Right ventricle myocardium superior (tissue), 1 donor: ENCODE results near the gene SLC38A10. TPM values are rescaled to one million over a fixed set of nuclear protein-coding genes. Genes with fewer than 3 reads are reported as not detected.

Source experiments
- ATAC-seq: fragments of 200-7000 bp; cut with Tn5 transposase; one replicate; pipeline ENCODE4 v1.9.1; 2020; ENCODE audit warnings: mild to moderate bottlenecking; ENCODE audit not compliant: poor library complexity
- DNase-seq: peaks from one replicate; pipeline ENCODE4 v3.0.0-alpha.2; 2020
- intact Hi-C: fragments of 100-400 bp; cut with DNase I; formaldehyde crosslinking; loops from one replicate; pipeline ENCODE4 v1.11.2; 2022
- total RNA-seq: library from RNA; stranded (reverse); fragmentation: NEBNext Ultra II Directional; extraction: Animal tissue kit (Norgen Biotek cat#: 25700); gene quantifications from one replicate; pipeline ENCODE4 v1.2.1, GENCODE V29; 2021
- donor health status: DM: no; HTN: yes; CAD: no; lungs with severe emphysema.

Gene SLC38A10
- total RNA-seq, 1 donor from 2014 or later: 41.3 TPM

- intact Hi-C loops: loop anchor here (2.0 to 10.0 kb wide), 2 partner anchors 98 to 256 kb away; no protein-coding TSS in a partner anchor
- ATAC-seq: no peak
- no peak for DNase-seq
Measured at GRCh38 chr17:81240761-81241160, 54.3 kb downstream of the SLC38A10 start.

- intact Hi-C loops: loop anchor here (2.0 to 10.0 kb wide), 2 partner anchors 97 to 255 kb away; no protein-coding TSS in a partner anchor
- DNase-seq (no peak), ATAC-seq (no peak)
Measured at GRCh38 chr17:81239714-81240555, 55.2 kb downstream of the SLC38A10 start.

GRCh38 chr17:81238815-81239713, 56.0 kb downstream of the SLC38A10 start, which contains the start of the genes NDUFAF8 and TEPSIN:
TSS of gene NDUFAF8 (plus strand) at chr17:81239318. CDS start at chr17:81239364, 46 bp downstream.
TSS of gene TEPSIN (minus strand) at chr17:81239055. CDS start at chr17:81239033, 22 bp downstream.
- ATAC-seq (peak; percentile 97), DNase-seq (peak; percentile 98)
- intact Hi-C loops: no loop called here

- no peak for ATAC-seq
- DNase-seq: no peak
- intact Hi-C loops: no loop called here
Measured at GRCh38 chr17:81238490-81238814, 56.7 kb downstream of the SLC38A10 start.

- intact Hi-C loops: no loop called here
- peak; percentile 34 for DNase-seq
- no peak for ATAC-seq
Measured at GRCh38 chr17:81237591-81238489, 57.3 kb downstream of the SLC38A10 start.

GRCh38 chr17:81236784-81237183, 58.3 kb downstream of the SLC38A10 start:
- ATAC-seq: no peak
- DNase-seq: no peak
- intact Hi-C loops: no loop called here

GRCh38 chr17:81235822-81236740, 59.0 kb downstream of the SLC38A10 start:
- DNase-seq: no peak
- ATAC-seq: no peak
- intact Hi-C loops: no loop called here

GRCh38 chr17:81234940-81235821, 59.9 kb downstream of the SLC38A10 start:
- intact Hi-C loops: no loop called here
- ATAC-seq (no peak), DNase-seq (no peak)

- intact Hi-C loops: no loop called here
Measured at GRCh38 chr17:81234506-81234855, 60.6 kb downstream of the SLC38A10 start.

GRCh38 chr17:81233811-81234505, 61.1 kb downstream of the SLC38A10 start:
- intact Hi-C loops: no loop called here
- peak; percentile 26 for DNase-seq
- ATAC-seq: no peak

More at GRCh38 chr17:81234506-81234855, 60.6 kb downstream of the SLC38A10 start:
- DNase-seq: no peak
- ATAC-seq: no peak

- DNase-seq: peak; percentile 35
- intact Hi-C loops: no loop called here
- no peak for ATAC-seq
Measured at GRCh38 chr17:81233316-81233715, 61.8 kb downstream of the SLC38A10 start.

GRCh38 chr17:81232616-81233241, 62.4 kb downstream of the SLC38A10 start:
- intact Hi-C loops: no loop called here
- DNase-seq (peak; percentile 23), ATAC-seq (no peak)

- intact Hi-C loops: no loop called here
- ATAC-seq (no peak), DNase-seq (peak; percentile 34)
Measured at GRCh38 chr17:81231766-81232581, 63.1 kb downstream of the SLC38A10 start.

GRCh38 chr17:81231121-81231645, 63.9 kb downstream of the SLC38A10 start:
- ATAC-seq: no peak
- intact Hi-C loops: no loop called here
- peak; percentile 25 for DNase-seq
